Fibroblast of peridontal ligament (primary cell): ENCODE data around the gene YWHAG.
"Not testable (repeated sequence)": the region's sequence is repeated elsewhere in the genome, so short reads cannot be mapped to it uniquely, and the experiment has no call there.

Experiments used
- DNase-seq: peaks from one replicate; pipeline ENCODE4 v3.0.0-alpha.2; 2010; ENCODE audit errors: extremely low read depth

Gene YWHAG

GRCh38 chr7:76318488-76319353 is 40.1 kb downstream of the YWHAG start:
- peak; percentile 96 for DNase-seq

DNA sequence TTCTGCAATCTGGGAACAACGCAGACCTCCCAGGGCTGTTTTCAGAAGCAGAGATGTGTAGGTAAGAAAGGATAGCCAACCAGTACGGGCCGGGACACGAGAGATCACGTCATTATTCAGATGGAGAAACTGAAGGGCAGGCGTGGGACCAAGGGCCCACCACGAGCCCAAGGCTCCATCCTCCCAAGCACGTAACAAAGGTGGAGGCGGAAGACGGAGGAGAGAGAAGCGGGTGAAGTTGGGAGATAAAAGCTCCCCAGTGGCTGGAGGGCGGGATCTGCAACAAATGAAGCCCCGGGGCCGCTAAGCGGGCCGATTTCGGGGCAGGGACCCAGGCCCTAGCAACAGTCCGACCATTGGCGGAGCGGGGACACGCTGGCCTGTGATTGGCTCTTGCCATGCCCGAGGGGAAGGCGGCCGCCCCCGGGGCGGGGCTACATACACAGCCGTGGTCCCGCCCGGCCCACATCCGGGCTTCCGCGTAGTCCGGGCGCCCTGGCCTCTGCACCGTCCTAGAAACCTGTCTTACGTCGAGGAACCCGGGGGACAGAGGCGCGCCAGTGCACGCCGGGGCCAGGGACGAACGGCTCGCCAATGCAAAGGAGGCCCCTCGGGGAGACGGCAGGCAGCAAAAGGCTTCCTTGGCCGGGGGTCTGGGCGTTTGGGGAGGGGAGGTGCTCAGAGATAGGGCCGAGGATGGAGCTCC is 40.9 kb downstream of the YWHAG start:
- peak; percentile 91 for DNase-seq

DNA sequence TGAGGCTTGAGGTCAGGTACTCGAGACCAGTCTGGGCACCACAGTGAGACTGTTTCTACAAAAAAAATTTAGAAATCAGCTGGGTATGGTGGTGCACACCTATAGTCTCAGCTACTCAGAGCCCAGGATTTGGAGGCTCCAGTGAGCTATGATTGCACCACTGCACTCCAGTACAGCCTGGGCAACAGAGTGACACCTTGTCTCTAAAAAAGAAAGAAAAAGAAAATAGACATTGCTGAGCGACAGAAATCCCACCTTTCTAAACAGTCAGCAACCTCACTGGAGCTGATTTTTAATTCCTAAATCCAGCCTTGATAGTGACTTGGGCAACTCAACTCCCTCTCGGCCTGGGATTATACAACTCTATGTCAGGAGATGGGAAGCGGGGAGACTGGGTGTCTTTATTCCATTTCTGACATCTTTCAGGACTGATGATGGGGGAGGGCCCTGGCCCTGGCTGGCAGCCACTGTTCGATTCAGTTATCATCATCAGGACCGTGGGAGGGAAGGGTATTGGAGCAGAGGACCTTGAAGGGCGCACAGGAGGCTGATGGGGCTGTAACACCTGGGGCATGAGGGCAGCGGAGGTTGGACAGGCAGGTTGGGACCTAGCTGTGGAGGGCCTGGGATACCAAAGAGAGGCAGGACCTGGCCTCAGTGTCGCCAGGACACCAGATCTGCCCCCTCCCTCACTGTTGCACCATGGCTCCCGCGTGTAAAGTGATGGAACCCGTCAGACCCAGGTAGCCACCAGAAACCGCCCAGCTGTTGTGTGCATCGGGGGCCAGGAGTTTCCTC is 41.6 kb downstream of the YWHAG start:
- no peak for DNase-seq

DNA sequence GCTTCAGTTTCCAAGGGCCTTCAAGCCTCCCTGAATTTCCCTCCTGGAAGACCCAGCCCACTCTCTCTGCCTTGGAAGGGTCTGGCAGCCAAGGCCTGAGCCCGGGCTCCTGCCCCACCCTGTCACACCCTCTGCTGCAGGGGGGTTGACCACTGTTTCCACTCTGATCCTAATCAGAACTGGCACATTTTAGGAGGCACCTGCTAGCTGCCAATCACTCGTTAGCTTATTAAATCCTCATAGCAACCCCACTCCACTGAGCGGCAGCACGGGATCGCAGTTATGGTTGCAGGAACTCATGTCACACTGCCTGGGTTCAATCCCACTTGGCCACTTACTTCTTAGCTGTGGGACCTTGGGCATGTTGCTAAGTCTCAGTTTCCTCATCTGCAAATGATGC is 43.4 kb downstream of the YWHAG start:
- DNase-seq: no peak

DNA sequence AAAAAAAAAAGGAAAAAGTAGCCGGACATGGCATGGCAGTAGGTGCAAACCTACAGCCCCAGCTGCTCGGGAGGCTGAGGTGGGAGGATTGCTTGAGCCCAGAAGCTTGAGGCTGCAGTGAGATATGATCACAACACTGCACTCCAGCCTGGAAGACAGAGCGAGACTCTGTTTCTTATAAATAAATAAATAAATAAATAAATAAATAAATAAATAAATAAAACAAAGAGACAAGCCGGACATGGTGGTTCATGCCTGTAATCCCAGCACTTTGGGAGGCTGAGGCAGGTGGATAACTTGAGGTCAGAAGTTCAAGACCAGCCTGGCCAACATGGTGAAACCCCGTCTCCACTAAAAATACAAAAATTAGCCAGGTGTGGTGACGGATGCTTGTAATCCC is 44.1 kb downstream of the YWHAG start:
- not testable (repeated sequence) for DNase-seq

GRCh38 chr7:76314042-76314721 is 44.6 kb downstream of the YWHAG start:
- peak; percentile 91 for DNase-seq

DNA sequence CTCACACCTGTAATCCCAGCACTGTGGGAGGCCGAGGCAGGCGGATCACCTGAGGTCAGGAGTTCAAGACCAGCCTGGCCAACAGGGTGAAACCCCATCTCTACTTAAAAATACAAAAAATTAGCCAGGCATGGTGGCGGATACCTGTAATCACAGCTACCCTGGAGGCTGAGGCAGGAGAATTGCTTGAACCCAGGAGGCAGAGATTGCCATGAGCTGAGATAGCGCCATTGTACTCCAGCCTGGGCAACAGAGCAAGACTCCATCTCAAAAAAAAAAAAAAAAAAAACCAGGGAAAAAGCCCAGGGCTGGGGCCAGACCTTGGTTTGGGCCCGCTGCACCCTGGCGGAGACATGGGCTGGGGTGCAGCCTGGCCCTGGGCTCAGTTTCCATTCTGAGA is 47.0 kb downstream of the YWHAG start:
- not testable (repeated sequence) for DNase-seq

DNA sequence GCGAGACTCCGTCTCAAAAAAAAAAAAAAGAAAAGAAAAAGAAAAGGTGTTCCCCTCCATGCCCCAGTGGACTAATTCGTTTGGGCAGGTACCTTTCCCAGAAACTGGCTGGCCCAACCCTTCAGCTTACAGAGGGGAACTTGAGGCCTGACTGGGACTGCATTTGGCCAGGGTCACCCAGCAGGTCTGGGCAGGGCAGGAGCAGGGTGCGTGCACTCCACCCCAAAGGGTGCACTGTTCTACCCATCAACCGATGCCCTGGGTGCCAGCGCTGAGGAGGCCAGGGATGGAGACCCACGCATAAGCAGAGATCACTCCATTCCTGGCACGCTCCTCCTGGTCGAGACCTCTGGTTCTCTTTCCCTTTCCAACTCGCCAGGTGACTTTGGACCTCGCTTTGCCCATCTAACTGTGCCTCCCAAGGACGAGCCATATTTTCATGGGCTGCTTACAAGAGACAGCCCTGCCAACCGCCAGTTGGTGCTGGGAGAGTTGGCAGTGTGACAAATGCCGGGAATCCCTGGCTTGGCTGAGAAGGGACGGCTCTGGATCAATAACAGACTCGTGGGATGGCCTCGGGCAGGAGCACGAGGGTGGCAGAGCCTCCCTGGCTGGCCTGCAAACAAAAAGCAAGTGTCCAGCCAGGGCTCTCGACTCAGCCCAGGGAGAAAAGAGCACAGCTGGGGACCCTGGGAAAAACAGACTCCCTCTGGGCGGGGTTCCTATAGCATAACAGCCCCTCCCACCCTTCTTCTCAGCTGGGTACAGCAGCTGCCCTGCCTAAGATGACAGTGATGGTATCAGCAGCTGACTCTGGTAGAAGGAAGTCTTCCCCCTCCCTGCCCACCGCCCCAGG is 48.5 kb downstream of the YWHAG start:
- DNase-seq: no peak

GRCh38 chr7:76309341-76310101 is 49.3 kb downstream of the YWHAG start:
- DNase-seq: not testable (repeated sequence)

- not testable (repeated sequence) for DNase-seq
Measured at GRCh38 chr7:76308874-76309273, 49.9 kb downstream of the YWHAG start.

DNA sequence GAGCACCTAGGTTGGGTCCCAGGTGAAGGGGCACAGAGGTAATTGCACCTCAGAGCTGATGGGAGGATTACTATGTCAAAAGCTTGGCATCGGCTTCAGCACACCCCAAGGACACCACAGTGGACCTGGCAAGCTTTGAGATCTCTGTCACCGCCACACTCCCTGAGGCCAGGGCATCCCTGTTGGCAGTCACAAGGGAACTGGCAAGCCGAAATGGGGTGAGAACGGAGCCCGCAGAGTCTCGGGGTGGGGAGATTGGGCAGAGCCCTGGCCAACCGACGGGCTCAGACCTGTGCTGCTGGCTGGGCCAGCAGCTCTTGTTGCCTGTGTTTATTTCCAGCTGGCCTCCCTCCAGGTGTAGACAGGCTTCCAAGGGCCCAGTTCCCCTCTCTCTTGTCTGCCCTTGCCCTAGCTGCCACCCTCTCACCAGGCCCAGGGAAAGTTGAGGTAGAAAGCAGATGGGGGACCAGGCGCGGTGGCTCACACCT is 53.9 kb downstream of the YWHAG start:
- DNase-seq: no peak

DNA sequence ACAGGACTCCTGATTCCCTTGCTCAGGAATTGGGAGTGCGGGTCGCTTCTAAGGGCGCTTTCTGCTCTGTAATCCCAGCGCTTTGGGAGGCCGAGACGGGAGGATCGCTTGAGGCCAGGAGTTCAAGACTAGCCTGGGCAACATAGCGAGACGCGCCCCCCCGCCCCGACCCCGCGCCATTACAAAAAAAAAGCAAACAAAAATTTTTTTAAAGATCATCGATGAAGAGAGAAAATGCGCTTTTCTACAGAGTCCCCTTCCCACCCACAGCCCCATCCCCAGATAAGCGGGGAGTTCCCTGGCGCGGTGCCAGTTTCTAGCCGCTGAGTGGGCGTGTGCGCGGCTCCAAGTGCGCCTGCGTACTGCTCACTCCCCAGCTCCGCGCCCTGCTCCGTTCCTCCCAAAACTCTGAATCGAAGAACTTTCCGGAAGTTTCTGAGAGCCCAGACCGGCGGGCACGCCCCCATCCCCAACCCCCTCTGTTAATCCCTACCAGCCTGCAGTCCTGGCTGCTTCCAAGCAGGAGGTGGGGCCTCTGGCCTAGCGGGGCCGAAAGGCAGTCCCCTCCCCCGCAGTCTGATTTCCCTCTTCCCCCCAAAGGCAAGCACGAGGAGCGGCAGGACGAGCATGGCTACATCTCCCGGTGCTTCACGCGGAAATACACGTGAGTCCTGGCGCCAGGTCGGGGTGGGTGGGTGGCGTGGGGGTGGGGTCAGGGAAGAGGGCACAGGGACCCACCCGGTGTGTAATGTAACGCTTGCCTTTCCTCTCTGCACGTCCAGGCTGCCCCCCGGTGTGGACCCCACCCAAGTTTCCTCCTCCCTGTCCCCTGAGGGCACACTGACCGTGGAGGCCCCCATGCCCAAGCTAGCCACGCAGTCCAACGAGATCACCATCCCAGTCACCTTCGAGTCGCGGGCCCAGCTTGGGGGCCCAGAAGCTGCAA is 55.3 kb downstream of the YWHAG start:
- peak; percentile 95 for DNase-seq

DNA sequence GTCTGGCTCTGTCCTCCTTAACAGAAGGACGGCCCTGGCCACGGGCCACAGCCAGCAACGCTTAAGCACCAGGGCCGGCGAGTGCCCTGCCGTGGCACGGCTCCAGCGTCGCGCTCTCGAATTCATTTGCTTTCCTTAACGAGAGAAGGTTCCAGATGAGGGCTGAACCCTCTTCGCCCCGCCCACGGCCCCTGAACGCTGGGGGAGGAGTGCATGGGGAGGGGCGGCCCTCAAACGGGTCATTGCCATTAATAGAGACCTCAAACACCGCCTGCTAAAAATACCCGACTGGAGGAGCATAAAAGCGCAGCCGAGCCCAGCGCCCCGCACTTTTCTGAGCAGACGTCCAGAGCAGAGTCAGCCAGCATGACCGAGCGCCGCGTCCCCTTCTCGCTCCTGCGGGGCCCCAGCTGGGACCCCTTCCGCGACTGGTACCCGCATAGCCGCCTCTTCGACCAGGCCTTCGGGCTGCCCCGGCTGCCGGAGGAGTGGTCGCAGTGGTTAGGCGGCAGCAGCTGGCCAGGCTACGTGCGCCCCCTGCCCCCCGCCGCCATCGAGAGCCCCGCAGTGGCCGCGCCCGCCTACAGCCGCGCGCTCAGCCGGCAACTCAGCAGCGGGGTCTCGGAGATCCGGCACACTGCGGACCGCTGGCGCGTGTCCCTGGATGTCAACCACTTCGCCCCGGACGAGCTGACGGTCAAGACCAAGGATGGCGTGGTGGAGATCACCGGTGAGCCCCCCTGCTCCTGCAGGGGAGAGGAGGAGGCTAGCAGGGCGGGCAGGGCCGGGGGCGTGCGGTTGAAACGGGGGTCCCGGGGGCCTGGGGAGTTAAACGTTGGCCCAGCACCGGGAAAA is 56.2 kb downstream of the YWHAG start, which contains the start of gene HSPB1:
Gene HSPB1 (plus strand): TSS at position 327 of the 855 bp plus-strand sequence. CDS start 40 bp downstream, at position 367.
- peak; percentile 79 for DNase-seq

- DNase-seq: no peak
Measured at GRCh38 chr7:76301000-76301399, 57.8 kb downstream of the YWHAG start.

- peak; percentile 45 for DNase-seq
Measured at GRCh38 chr7:76300166-76300731, 58.5 kb downstream of the YWHAG start.

GRCh38 chr7:76296743-76297740 is 61.7 kb downstream of the YWHAG start:
- peak; percentile 93 for DNase-seq
